ENCODE results near the gene SYT17.

DNA sequence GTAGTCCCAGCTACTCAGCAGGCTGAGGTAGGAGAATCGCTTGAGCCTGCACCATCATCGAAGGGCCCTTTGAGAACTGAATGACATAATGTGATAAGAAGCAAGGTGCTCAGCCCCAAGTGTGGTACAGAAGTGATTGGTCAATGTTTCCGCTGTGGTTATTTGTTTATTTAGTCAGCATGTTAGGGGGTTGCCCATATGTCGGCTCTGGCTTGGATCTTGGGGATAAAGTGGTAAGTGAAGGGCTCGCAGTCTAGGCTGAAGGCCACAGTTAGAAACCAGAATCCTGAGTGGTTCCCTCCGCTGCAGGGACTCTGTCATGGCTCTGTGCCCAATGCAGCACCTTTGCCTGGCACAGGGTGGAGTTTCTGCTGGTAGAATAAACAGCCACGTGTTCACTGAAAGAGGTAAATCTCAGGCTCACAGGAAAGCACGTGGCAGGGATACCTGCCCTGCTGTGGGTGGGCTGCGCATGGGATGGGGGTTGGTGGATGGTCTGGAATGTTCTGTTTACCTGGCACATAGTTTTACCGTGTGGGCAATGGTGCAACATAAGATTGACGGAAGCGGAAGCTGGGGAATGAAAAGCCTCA is 35.4 kb downstream of the SYT17 start:
- no peak for TF ChIP-seq EZH2phosphoT487 (IDR thresholded peaks at IDR 0.05; ENCODE audit: borderline replicate concordance, low read length)
- TF ChIP-seq, protein P1, sequence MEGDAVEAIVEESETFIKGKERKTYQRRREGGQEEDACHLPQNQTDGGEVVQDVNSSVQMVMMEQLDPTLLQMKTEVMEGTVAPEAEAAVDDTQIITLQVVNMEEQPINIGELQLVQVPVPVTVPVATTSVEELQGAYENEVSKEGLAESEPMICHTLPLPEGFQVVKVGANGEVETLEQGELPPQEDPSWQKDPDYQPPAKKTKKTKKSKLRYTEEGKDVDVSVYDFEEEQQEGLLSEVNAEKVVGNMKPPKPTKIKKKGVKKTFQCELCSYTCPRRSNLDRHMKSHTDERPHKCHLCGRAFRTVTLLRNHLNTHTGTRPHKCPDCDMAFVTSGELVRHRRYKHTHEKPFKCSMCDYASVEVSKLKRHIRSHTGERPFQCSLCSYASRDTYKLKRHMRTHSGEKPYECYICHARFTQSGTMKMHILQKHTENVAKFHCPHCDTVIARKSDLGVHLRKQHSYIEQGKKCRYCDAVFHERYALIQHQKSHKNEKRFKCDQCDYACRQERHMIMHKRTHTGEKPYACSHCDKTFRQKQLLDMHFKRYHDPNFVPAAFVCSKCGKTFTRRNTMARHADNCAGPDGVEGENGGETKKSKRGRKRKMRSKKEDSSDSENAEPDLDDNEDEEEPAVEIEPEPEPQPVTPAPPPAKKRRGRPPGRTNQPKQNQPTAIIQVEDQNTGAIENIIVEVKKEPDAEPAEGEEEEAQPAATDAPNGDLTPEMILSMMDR (IDR thresholded peaks at IDR 0.05; ENCODE audit: low read depth, low read length, poor library complexity, severe bottlenecking) = no peak

Measured in DOHH2 (cell line).